Epidermal melanocyte (primary cell): ENCODE data around the gene HOTAIR.
A peak's percentile ranks its signal among the peaks of the same experiment; 100 is the strongest.

ENCODE experiments used
- DNase-seq: peaks from one replicate; pipeline ENCODE4 v3.0.0; 2011; ENCODE audit warnings: low spot score; ENCODE audit not compliant: insufficient read length

HOTAIR gene

GRCh38 chr12:54011665-54012532 is 37.1 kb upstream of the HOTAIR start:
- DNase-seq = no peak

- no peak for DNase-seq
Observed at GRCh38 chr12:54010972-54011664, 36.4 kb upstream of the HOTAIR start.

GRCh38 chr12:54010053-54010971 is 35.6 kb upstream of the HOTAIR start:
- DNase-seq = no peak

DNA sequence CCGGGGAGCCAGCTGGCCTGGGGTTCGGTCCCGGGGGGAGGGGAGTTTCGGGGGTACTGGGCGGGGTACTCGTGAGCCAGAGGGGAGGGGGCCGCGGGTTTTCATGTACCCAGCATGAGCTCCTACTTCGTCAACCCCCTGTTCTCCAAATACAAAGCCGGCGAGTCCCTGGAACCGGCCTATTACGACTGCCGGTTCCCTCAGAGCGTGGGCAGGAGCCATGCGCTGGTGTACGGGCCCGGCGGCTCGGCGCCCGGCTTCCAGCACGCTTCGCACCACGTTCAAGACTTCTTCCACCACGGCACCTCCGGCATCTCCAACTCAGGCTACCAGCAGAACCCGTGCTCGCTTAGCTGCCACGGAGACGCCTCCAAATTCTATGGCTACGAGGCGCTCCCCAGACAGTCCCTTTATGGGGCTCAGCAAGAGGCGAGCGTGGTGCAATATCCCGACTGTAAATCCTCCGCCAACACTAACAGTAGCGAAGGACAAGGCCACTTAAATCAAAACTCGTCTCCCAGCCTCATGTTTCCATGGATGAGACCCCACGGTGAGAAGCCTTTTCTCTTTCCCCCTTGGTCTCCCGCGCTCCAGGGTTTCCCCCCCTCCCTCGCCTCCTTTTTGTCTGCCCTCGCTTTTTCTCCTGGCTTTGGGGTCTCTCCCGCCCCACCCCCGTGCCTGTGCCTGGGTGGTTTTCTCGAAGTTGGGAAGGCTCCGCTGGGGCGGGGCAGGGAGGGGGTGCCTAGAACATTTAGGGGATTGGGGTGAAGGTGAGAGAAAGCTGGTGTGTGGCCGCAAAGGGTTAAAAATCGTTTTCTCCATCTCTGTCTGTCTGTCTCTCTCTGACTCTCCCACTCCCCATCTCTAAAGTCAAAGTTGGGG is 34.7 kb upstream of the HOTAIR start:
- no peak for DNase-seq

DNA sequence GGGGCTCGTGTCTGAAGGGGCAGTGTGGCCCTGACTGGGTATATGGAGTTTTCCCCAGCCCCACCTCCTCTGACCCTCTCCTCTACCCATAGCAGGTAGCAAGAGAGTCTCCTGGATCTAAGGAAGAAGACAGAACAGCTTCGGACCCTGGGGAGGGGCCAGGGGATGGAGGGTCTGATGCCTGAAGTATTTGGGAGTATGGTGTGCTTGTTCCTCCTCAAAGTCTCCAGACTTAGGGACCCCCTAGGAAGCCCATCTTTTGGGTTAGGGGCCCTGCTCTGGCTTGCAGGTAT is 33.5 kb upstream of the HOTAIR start:
- DNase-seq = no peak

DNA sequence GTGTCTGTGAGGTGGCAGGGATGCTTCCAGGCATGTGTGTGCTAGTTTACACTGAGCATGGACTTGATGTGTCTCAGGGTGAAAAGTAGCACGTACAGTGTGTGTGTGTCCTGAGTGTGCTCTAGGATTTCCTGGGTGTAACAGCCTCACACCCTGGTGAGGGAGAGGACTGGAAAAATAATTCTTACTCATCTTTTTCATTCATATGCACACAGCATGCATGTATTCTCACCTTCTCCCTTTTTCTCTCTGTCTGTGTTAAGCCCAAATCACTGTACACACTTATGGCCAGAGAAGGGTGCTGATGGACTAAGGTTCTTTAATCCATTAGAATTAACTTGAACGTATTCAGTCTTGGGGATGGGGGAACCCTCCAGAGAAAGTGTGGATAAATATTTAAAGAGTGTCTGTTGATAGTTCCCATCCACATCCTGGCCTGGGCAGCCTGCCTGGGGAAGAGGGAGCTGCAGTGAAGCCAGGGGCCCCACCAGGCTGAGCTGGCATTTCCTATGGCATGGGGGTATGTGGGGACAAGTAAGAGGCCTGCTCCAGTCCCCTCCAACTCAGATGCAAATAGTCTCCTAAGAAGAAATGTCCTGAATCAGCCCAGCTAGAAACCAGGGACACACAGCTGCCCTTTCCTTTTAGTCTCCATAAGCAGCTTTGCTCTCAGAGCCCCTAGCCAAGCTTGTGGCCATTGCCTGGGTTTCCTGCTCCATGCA is 32.9 kb upstream of the HOTAIR start:
- no peak for DNase-seq

GRCh38 chr12:54006559-54007220 is 31.9 kb upstream of the HOTAIR start:
- DNase-seq = no peak

- DNase-seq = peak; percentile 91
Observed at GRCh38 chr12:54005853-54006558, 31.3 kb upstream of the HOTAIR start.

GRCh38 chr12:54005531-54005852 is 30.7 kb upstream of the HOTAIR start:
- no peak for DNase-seq

DNA sequence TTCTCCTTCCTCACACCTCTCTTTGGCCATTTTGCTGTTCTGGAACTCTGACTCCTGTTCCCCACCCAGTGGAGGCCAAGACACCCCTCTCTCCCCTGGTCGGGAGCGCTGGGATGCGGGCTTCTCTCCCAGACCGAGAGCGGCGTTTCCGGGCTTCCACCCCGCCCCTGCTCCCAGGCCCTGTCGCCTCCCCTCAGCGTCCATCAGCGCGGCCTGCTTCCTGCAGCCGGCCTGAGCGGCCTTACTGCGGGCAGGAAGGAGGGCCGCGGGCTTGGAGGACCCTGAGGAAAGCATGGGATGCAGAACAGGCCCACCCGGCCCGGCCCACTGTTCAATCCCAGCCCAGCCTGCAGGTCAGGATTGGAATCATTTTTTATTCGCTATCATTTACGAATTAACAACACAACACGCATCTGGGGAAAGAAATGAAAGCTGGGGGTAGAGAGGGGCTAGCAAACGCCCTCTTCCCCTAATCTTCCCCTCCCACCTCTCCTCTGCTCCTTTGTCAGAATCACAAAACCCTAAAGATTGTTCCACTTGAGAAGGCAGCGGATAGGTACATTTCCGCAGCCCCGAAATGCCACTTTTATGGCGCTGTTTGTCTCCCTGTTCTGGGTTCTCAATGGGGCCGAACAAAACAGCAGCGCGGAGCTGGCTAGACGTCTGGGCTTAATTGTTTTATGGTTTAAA is 30.2 kb upstream of the HOTAIR start:
- no peak for DNase-seq

DNA sequence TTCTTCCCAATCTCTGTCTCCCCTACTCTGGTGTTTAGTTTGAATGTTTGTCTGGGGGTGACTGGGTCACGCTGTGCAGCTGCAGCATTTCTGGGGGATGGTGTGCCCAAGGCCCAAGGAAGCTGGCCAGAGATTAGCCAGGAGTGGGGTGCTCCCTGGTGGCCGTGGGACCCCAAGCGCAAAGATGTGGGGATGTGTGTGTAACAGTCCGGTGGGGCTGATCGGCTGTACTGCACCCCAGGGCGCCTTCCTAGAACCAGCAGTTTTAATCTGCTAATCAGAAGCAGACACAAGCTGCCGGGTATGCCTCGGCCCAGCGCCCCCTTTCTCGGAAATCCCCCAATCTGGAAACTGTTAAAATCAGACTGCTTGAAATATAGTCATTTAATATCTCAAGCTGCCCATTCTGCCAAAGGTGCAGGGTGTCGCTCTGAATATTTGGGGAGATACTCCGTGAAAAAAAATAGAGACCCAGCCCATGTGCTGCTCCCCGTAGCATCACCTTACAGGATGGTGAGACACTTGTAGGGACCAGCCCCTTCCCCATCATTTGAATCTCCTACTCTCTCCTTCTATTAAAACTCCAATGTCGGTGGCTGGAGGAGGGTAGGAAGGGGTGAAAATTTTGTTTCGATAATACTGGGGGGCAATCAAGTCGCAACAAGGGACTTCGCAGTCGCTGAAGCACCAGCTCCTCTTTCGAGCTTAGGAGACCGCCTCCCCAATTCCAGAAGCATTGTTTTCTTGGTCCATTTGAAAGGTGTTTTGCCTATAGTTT is 29.5 kb upstream of the HOTAIR start:
- DNase-seq = no peak

DNA sequence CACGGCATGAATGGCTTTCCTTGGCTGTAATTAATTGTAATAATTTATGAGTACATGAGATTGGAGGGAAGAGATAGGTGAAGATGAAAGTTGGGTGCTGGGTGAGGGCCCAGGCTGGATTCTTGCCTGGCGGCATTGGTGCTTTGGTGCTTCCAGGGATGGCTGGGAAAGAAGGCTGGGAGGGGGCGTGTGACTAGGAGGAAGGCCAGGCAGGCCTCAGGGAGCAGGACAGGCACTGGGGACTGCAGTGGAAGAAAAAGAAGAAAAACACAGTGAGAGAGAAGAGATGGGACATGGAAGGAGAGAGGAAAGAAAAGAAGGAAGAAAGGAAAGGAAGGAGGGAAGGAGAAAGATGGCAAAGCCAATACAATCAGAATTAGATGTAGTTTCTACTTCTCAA is 28.9 kb upstream of the HOTAIR start:
- no peak for DNase-seq

DNA sequence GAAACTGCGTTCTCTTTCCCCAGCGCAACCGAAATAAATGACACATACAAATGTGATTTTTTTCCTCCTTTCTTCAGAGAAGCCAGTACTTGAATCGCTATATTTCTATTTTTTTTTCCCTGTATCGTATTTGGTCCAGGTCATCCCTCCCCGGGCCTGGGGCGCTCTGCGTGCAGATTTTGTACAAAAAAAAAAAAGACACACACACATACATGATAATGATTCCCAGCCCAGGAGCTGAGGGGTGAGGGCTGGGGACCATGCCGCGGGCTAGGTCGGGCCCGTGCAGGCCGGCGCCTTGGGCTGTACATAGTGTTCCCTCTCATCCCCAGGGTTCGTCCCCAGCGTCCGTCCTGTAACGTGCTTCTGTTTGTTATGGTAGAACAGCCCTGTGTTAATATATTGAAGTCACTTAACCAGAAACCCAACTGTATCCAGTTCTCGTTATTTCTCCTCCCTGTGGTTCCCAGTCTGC is 28.2 kb upstream of the HOTAIR start:
- no peak for DNase-seq

- DNase-seq = no peak
Observed at GRCh38 chr12:54002278-54002914, 27.6 kb upstream of the HOTAIR start.

DNA sequence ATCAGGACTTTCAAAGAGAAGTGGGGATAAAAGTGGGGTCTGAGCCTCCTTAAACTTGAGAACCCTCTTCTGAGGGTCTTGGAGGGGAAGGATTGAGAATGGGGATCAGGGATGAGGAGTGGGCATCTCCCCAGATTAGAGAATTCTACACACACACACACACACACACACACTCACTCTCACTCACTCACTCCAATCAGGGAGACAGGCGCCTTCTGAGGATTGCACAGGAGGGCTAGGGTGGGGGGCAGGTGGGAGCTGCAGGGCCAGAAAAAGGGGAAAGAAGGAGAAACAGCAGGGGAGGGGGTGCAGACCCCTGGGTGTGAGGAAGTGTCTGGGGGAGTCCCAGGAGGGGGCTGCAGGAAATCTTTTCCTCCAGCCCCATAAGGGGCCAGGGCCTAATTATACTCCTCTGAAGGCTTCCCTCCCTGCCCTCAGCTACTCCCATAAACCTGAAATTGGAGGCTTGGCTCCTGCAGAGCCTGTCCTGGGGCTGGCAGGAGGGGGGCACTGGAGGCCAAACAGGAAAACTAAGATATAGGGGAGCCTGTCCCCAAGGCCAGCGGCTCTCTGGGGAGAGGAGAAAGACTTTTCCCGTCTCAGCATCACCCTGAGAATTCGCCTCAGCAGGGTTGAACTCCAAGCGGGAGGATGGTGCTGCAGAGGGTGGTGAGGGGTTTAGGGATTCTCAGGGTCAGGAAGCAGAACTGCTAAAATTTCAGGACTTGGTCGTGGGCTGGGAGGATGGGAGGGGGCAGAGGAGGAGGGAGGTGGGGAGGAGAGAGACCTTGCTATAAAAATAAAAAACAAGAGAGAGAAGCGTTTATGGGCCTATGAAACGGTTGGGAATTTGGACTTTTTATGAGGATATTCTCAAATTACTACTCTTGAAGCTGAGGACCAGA is 26.8 kb upstream of the HOTAIR start:
- DNase-seq = no peak
